NCI-H2107 treated with DMSO at 0.1 percent for 48 hours (cell line): ENCODE results near the gene ST3GAL4.

ENCODE experiments used
- DNase-seq: peaks from one replicate; lab custom pipeline; 2025; ENCODE audit not compliant: unreplicated experiment; lab: John Stamatoyannopoulos, UW

The ST3GAL4 gene

GRCh38 chr11:126440276-126440675 is 84.8 kb downstream of the ST3GAL4 start:
- no peak for DNase-seq

DNA sequence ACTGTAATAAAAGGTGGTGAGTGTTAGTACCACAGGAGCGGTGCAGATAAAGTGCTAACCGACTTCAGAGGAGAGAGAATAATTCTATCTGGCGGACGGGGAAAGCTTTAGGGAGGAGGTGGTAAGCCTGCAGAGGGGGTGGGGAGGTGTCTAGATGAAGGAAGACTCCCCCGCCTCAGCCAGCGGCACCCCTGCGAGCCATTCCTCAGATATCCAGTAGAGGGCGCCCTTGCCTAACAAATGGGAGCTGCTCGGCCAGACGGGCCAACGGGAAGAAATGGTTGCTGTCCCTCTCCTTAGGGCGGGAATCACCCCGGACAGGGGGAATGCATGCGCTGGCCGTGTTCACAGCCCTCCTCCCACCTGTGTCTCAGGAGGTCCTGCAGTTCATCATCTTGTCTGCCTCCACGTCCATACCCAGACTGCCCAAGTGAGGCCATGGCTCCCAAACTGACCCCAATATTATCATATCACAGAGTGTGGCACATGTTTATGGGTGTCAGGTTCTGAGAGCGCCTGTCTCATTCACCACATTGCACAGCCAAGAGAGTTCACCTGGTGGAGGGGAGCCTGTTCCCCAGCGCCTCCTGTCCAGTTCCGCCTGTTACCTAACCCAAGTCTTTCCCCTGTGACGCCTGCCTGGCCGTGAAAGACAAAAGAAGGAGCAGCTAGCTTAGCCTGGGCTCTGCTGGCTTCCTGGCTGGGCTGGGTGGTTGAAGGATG is 85.5 kb downstream of the ST3GAL4 start:
- peak; percentile 52 for DNase-seq

- DNase-seq, result peak; percentile 28
Observed at GRCh38 chr11:126443120-126443519, 87.6 kb downstream of the ST3GAL4 start.

GRCh38 chr11:126444072-126444471 is 88.6 kb downstream of the ST3GAL4 start:
- no peak for DNase-seq

DNA sequence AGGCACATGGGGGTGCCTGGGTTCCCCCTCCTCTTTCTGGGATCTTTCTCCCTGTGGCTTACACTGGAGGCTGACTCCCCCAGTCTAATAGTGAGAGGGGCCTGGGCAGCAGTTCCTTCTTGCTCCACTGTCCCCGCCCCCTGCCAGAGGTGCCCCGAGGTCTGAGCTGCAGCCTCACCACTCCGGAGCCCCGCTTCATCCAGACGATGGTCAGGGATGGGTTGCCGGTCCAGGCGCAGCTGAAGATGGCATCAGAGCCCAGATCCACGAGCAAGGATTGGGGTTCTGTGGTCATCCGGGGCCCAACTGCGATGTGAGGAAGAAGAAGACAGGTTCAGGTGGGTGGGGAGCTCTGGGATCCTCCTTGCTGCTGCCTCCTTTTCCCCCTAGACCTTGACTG is 91.1 kb downstream of the ST3GAL4 start:
- no peak for DNase-seq

DNA sequence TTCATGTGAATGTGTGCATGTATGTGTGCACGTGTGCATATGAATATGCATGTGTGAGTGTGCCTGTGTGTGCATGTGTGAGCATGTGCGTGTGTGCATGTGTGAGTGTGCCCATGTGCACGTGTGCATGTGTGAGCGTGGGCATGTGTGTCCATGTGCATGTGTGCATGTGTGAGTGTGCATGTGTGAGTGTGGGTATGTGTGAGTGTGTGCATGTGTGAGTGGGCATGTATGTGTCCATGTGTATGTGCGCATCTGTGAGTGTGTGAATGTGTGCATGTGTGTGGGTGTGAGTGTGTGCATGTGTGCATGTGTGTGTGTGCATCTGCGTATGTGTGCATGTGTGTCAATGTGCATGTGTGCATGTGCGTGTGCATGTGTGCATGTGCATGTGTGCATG is 94.7 kb downstream of the ST3GAL4 start:
- no peak for DNase-seq

DNA sequence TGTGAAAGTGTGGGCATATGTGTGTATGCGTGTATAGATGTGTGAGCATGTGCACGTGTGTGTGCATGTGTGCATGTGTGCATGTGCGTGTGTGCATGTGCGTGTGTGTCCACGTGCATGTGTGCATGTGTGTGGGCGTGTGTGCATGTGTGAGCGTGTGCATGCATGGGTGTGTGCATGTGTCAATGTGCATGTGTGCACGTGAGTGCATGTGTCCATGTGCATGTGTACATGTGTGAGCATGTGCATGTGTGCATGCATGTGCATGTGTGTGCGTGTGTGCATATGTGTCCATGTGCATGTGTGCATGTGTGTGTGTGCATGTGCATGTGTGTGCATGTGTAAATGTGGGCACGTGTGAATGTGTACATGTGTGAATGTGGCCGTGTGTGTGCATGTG is 95.3 kb downstream of the ST3GAL4 start:
- no peak for DNase-seq

GRCh38 chr11:126451211-126451802 is 95.8 kb downstream of the ST3GAL4 start:
- DNase-seq, result no peak

- DNase-seq, result no peak
Observed at GRCh38 chr11:126452241-126453101, 97.0 kb downstream of the ST3GAL4 start.

DNA sequence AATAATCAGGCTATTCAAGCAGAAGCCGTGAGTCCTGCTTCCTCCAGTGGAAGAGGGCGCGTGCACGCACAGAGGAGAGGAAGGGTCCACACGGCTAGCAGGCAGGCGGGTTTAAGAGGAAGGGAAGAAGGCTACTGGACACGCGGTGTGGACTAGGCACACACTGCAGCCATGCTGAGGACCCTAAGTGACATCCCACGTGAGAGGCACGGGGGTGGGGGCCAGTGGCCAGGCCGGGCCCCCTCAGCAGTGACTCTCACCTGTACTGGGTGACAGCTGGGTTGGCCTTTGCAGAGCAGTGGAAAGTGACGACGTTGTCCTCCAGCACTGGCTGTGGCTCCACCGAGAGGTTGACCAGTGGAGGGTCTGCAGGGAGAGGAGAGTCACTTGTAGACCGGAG is 100.6 kb downstream of the ST3GAL4 start:
- DNase-seq, result no peak

- DNase-seq, result no peak
Observed at GRCh38 chr11:126456783-126457542, 101.5 kb downstream of the ST3GAL4 start.

GRCh38 chr11:126457817-126458216 is 102.3 kb downstream of the ST3GAL4 start:
- DNase-seq, result no peak

- no peak for DNase-seq
Observed at GRCh38 chr11:126459691-126460281, 104.3 kb downstream of the ST3GAL4 start.

- no peak for DNase-seq
Observed at GRCh38 chr11:126460417-126461095, 105.1 kb downstream of the ST3GAL4 start.

GRCh38 chr11:126461096-126461440 is 105.6 kb downstream of the ST3GAL4 start:
- no peak for DNase-seq

DNA sequence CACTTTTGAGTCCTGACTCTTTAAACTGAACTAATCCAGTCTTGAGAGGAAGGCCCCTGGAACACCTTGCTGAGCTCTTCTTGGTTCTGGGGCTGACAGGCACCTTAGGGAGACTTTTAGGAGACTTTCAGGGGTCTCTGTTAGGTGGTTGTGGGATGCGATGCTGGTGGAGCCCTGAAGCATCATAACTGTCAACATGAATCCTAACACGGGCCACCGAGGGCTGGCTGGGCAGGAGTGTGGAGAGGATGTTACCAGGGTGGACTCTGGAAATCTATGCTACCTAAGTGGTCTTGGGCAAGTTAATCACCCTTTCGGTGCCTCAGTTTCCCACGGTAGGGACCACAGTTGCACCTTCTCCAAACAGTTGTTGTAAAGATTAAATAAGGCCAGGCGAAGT is 106.5 kb downstream of the ST3GAL4 start:
- DNase-seq, result no peak

DNA sequence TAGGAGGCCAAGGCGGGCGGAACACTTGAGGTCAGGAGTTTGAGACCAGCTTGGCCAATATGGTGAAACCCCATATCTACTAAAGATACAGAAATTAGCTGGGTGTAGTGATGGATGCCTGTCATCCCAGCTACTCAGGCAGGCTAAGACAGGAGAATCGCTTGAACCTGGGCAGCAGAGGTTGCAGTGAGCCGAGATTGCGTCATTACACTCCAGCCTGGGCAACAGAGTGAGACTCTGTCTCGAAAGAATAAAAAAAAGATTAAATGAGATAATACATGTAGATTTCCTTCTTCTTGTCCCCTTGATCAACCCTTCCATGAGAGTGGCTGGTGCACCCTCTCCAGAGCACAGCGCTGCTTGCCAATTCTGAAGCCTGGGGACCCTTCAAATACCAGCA is 106.9 kb downstream of the ST3GAL4 start:
- DNase-seq, result no peak
